ENCODE measurements around the gene CPNE6. TPM values are rescaled to one million over a fixed set of nuclear protein-coding genes. Genes with fewer than 3 reads are reported as not detected.

CPNE6 gene
- total and polyA plus RNA-seq, 4 donors: 0.05 to 0.17 TPM; not detected in 2

GRCh38 chr14:24084440-24084839 lies 13.1 kb downstream of the CPNE6 start (continued):
- TF ChIP-seq REST (IDR thresholded peaks at IDR 0.05) (no peak), TAF1 (conservative IDR thresholded peaks at IDR 0.05) (no peak), ZBTB33 (IDR thresholded peaks at IDR 0.05) (no peak), JUND (IDR thresholded peaks at IDR 0.05) (no peak), HNF4G (IDR thresholded peaks at IDR 0.05) (no peak)

DNA sequence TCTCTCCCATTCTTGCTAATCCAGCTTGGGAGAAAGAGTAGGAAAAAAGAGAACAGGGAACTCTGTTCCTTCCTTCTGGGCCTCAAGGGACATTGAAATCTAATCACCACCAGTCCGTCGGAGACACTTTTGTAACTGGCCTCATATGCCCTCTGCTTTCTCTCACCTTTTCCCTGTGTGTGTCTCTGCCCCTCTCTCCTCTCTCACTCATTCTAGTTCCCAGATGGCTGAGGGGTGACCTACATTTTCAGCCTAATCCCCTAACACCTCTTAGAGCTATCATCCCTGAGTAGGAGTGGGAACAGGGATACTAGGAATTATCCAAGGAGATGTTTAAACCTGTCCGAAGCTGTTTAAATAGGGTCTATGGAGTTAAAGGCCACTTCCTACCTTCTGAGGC lies 13.9 kb downstream of the CPNE6 start:
- Histone ChIP-seq H3K27ac (ENCODE audit: low read depth in 1 of 2, low read length in 2 of 2) (no peak overlapping the region), H3K4me3 (ENCODE audit: low read depth in 1 of 3, low read length in 3 of 3) (no peak overlapping the region), H3K9ac (ENCODE audit: low read depth in 1 of 2, low read length in 2 of 2) (no peak overlapping the region), H3K4me1 (ENCODE audit: control insufficient read depth in 4 of 4, insufficient read depth in 4 of 4, low read length in 3 of 4) (peaks cover 2 to 21% (median 19%) of the 10 kb centered on the region in 4 donors), H3K9me3 (ENCODE audit: control insufficient read depth in 4 of 4, low read length in 3 of 4) (no peaks in the 10 kb centered on the region), H3K36me3 (ENCODE audit: control insufficient read depth in 4 of 4, insufficient read depth in 3 of 4, low read depth in 1 of 4, low read length in 3 of 4) (no peaks in the 10 kb centered on the region), H3K27me3 (ENCODE audit: control insufficient read depth in 4 of 4, insufficient read depth in 4 of 4, low read length in 3 of 4) (no peaks in the 10 kb centered on the region)
- WGBS: over 99% methylated on average over 3 of the region's 3 CpGs
- DNase-seq (ENCODE audit: low spot score): no peak
- TF ChIP-seq REST (IDR thresholded peaks at IDR 0.05) (no peak), MAX (IDR thresholded peaks at IDR 0.05) (no peak), NR2F2 (IDR thresholded peaks at IDR 0.05) (no peak), FOXA2 (IDR thresholded peaks at IDR 0.05) (no peak), YY1 (IDR thresholded peaks at IDR 0.05) (no peak), RAD21 (IDR thresholded peaks at IDR 0.05) (no peak), JUND (IDR thresholded peaks at IDR 0.05) (no peak), EGR1 (IDR thresholded peaks at IDR 0.05; ENCODE audit: low read depth in 2 of 2) (no peak), GABPA (IDR thresholded peaks at IDR 0.05 in 1 of 2, conservative IDR thresholded peaks at IDR 0.05 in 1 of 2) (no peak), SP1 (IDR thresholded peaks at IDR 0.05) (no peak), RXRA (IDR thresholded peaks at IDR 0.05) (no peak), FOXA1 (IDR thresholded peaks at IDR 0.05) (no peak), HNF4A (conservative IDR thresholded peaks at IDR 0.05) (no peak), ATF3 (IDR thresholded peaks at IDR 0.05) (no peak)
